CD14-positive monocyte (primary cell): ENCODE measurements around the gene IL18BP. TPM values are rescaled to one million over a fixed set of nuclear protein-coding genes. Genes with fewer than 3 reads are reported as not detected.

Source experiments
- DNase-seq, 3 donors: peaks; one replicate each; pipeline ENCODE4 v3.0.0-alpha.2; 2011 to 2022
- H2AFZ ChIP-seq: 2 replicates; pipeline ENCODE4 v1.6.0; 2012; ENCODE audit warnings: mild to moderate bottlenecking, low read depth, low read length, inconsistent platforms; ENCODE audit not compliant: insufficient read depth, poor library complexity, severe bottlenecking
- H3K27ac ChIP-seq, 2 donors: 1 replicate in 1 of 2; 2 replicates in 1 of 2; pipeline ENCODE4 v1.5.1; 2012 to 2013; ENCODE audit warnings: low read length in 2 of 2, control low read depth in 1 of 2, inconsistent platforms in 1 of 2, low read depth in 1 of 2, mild to moderate bottlenecking in 1 of 2
- H3K27me3 ChIP-seq, 2 donors: one replicate each; pipeline versions ENCODE4 v1.6.0 to v1.6.1; 2011 to 2013; ENCODE audit warnings: low read length in 2 of 2; ENCODE audit not compliant: control insufficient read depth in 2 of 2, insufficient read depth in 2 of 2
- H3K36me3 ChIP-seq, 2 donors: replicated peaks in 1 of 2; 1 replicate in 1 of 2; 2 replicates in 1 of 2; pipeline versions ENCODE4 v1.5.1 to v1.6.1; 2012 to 2013; ENCODE audit warnings: low read length in 2 of 2, control low read depth in 1 of 2, inconsistent platforms in 1 of 2, mild to moderate bottlenecking in 1 of 2; ENCODE audit not compliant: insufficient read depth in 2 of 2, control insufficient read depth in 1 of 2
- H3K4me1 ChIP-seq, 2 donors: 1 replicate in 1 of 2; 2 replicates in 1 of 2; pipeline versions ENCODE4 v1.5.1 to v1.6.1; 2012 to 2013; ENCODE audit warnings: low read length in 2 of 2, control low read depth in 1 of 2, inconsistent platforms in 1 of 2, mild to moderate bottlenecking in 1 of 2, moderate library complexity in 1 of 2; ENCODE audit not compliant: insufficient read depth in 2 of 2, control insufficient read depth in 1 of 2
- H3K4me2 ChIP-seq: replicated peaks from 2 replicates; pipeline ENCODE3; 2012; ENCODE audit warnings: low read length, moderate library complexity, mild to moderate bottlenecking; ENCODE audit not compliant: poor library complexity, severe bottlenecking; ENCODE audit errors: extremely low read depth
- H3K4me3 ChIP-seq, 3 experiments: fragments of 200-600 bp in 1 of 3; sonication (generic) in 1 of 3; replicated peaks in 1 of 3; 1 replicate in 2 of 3; 2 replicates in 1 of 3; pipeline ENCODE4 v1.5.1; 2011 to 2013; ENCODE audit warnings: low read length in 3 of 3, mild to moderate bottlenecking in 3 of 3, control low read depth in 2 of 3, low read depth in 2 of 3, inconsistent platforms in 1 of 3, moderate library complexity in 1 of 3
- H3K79me2 ChIP-seq: 2 replicates; pipeline ENCODE4 v1.6.0; 2012; ENCODE audit warnings: mild to moderate bottlenecking, control low read depth, inconsistent platforms, low read length, moderate library complexity; ENCODE audit not compliant: insufficient read depth
- H3K9ac ChIP-seq: 2 replicates; pipeline ENCODE4 v1.6.0; 2017; ENCODE audit warnings: low read length, mild to moderate bottlenecking; ENCODE audit not compliant: insufficient read depth, poor library complexity, severe bottlenecking
- H3K9me3 ChIP-seq, 2 donors: replicated peaks in 1 of 2; 1 replicate in 1 of 2; 2 replicates in 1 of 2; pipeline versions ENCODE4 v1.5.1 to v1.6.1; 2012 to 2013; ENCODE audit warnings: low read length in 2 of 2, control low read depth in 1 of 2; ENCODE audit not compliant: control insufficient read depth in 1 of 2, insufficient read depth in 1 of 2
- H4K20me1 ChIP-seq: 2 replicates; pipeline ENCODE4 v1.6.0; 2012; ENCODE audit warnings: mild to moderate bottlenecking, low read length, control low read depth, moderate library complexity; ENCODE audit not compliant: insufficient read depth
- H3K27ac Mint-ChIP-seq, 7 donors: one replicate each; pipeline ENCODE4 v1.8.0; 2020; ENCODE audit warnings: mild to moderate bottlenecking in 7 of 7, mixed read lengths in 7 of 7, moderate library complexity in 6 of 7, inconsistent platforms in 2 of 7
- H3K27me3 Mint-ChIP-seq, 3 donors: one replicate each; pipeline ENCODE4 v1.8.0; 2021 to 2022; ENCODE audit warnings: low read depth in 3 of 3, mild to moderate bottlenecking in 3 of 3, mixed read lengths in 3 of 3, moderate library complexity in 3 of 3, inconsistent platforms in 1 of 3
- H3K36me3 Mint-ChIP-seq, 2 donors: one replicate each; pipeline ENCODE4 v1.8.0; 2020; ENCODE audit warnings: mixed read lengths in 2 of 2, inconsistent platforms in 1 of 2, mild to moderate bottlenecking in 1 of 2
- H3K4me1 Mint-ChIP-seq: one replicate; pipeline ENCODE4 v1.8.0; 2020; ENCODE audit warnings: mild to moderate bottlenecking, mixed read lengths
- H3K4me3 Mint-ChIP-seq, 2 donors: one replicate each; pipeline ENCODE4 v1.8.0; 2020; ENCODE audit warnings: mild to moderate bottlenecking in 2 of 2, mixed read lengths in 2 of 2, moderate library complexity in 1 of 2
- H3K9me3 Mint-ChIP-seq, 7 donors: one replicate each; pipeline ENCODE4 v1.8.0; 2020 to 2022; ENCODE audit warnings: mixed read lengths in 7 of 7, mild to moderate bottlenecking in 6 of 7, moderate library complexity in 6 of 7, inconsistent platforms in 2 of 7
- WGBS: methylation state at CpG from one replicate; pipeline ENCODE4 v1.1.5; 2013; ENCODE audit warnings: missing lambda C conversion rate; ENCODE audit not compliant: insufficient coverage; 5-methylcytosine and 5-hydroxymethylcytosine counted together
- intact Hi-C, 2 donors: fragments of 100-400 bp; cut with micrococcal nuclease; formaldehyde crosslinking; loops; one replicate each; pipeline versions ENCODE4 v1.15.0 to v1.15.1; 2023
- polyA plus RNA-seq, 3 donors: library from polyadenylated mRNA; depleted of rRNA in 1 of 3; unstranded in 2 of 3; stranded (reverse) in 1 of 3; fragments of 300-500 nt in 2 of 3; fragments of >200 nt in 1 of 3; fragmentation: Illumina TruSeq in 2 of 3; gene quantifications; 1 replicate in 2 of 3; 2 replicates in 1 of 3; pipeline ENCODE4 v1.2.3, GENCODE V29; 2012 to 2021
- TF ChIP-seq, protein P1 (sequence below): fragments of 200-600 bp; IDR thresholded peaks from one replicate; pipeline ENCODE4 v1.8.0; 2022; ENCODE audit warnings: antibody characterized with exemption, mild to moderate bottlenecking

Gene IL18BP
- polyA plus RNA-seq, 3 donors: 7.4 to 32.3 (median 8.3) TPM

DNA sequence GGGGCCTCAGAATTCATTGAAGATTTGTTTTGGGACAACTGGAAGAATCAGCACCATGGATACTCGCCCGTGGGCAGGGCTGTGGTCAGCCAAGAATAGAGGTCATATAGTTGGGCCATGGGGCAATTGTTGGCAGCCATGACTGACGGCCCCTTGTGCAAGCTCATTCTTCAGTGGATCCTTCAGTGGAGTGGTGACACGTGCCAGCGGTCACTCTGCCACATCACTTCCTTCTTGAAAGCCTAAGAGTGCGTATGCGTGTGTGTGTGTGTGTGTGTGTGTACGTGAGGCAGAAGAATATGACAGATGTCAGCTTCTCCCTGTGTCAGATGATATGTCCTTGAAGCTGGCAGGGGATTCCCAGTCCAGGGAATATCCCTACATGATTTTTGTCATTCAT lies 1.8 kb upstream of the IL18BP start:
- no peaks in the 10 kb centered on the region for H3K27me3 ChIP-seq
- intact Hi-C loops: no loop called here
- H3K36me3 ChIP-seq: peaks cover 14 to 23% of the 10 kb centered on the region in 2 donors
- H3K4me1 Mint-ChIP-seq: peaks cover 54% of the 10 kb centered on the region
- H3K9me3 ChIP-seq: no peaks in the 10 kb centered on the region
- peak overlapping the region; percentile 27 for H3K9ac ChIP-seq
- 20% methylated on average over 3 of the region's 8 CpGs for WGBS
- H3K4me1 ChIP-seq: peaks cover 51 to 56% of the 10 kb centered on the region in 2 donors
- H4K20me1 ChIP-seq: peaks cover 3% of the 10 kb centered on the region
- H3K9me3 Mint-ChIP-seq: peaks cover 0 to 4% (median 0%) of the 10 kb centered on the region in 7 donors
- H2AFZ ChIP-seq: no peak overlapping the region
- peak overlapping the region; percentile 86 to 94 for H3K27ac ChIP-seq
- no peak overlapping the region for H3K4me3 ChIP-seq
- H3K79me2 ChIP-seq: no peaks in the 10 kb centered on the region
- peaks cover 44 to 52% of the 10 kb centered on the region in 2 donors for H3K36me3 Mint-ChIP-seq
- TF ChIP-seq, protein P1, sequence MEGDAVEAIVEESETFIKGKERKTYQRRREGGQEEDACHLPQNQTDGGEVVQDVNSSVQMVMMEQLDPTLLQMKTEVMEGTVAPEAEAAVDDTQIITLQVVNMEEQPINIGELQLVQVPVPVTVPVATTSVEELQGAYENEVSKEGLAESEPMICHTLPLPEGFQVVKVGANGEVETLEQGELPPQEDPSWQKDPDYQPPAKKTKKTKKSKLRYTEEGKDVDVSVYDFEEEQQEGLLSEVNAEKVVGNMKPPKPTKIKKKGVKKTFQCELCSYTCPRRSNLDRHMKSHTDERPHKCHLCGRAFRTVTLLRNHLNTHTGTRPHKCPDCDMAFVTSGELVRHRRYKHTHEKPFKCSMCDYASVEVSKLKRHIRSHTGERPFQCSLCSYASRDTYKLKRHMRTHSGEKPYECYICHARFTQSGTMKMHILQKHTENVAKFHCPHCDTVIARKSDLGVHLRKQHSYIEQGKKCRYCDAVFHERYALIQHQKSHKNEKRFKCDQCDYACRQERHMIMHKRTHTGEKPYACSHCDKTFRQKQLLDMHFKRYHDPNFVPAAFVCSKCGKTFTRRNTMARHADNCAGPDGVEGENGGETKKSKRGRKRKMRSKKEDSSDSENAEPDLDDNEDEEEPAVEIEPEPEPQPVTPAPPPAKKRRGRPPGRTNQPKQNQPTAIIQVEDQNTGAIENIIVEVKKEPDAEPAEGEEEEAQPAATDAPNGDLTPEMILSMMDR: no peak
- DNase-seq: peak; percentile 97 to 100 (median 97)
- no peak overlapping the region for H3K4me2 ChIP-seq
- H3K27ac Mint-ChIP-seq: peak overlapping the region; percentile 96 to 99 (median 98)
- peaks cover 0 to 4% (median 3%) of the 10 kb centered on the region in 3 donors for H3K27me3 Mint-ChIP-seq
- no peak overlapping the region for H3K4me3 Mint-ChIP-seq

DNA sequence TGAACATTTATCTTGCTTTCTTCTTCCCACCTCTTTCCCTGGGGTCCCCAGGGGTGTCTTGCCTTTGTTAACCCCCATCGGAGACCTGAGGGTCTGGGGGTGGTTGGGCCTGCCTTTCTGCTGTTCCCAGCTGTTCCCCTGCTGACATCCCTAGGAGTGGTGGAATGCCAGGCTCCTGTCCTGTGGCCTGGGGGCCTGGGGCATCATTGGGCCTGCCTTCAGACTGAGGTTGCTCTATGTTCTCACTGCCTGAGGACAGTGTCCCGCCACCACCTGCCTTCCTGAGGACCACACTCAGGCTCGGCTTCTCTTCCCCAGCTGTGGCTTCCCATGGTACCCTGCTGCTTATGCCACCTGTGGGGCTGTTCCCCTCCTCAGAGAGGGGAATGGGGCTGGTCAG lies 1.1 kb upstream of the IL18BP start:
- peaks cover 0 to 4% (median 0%) of the 10 kb centered on the region in 7 donors for H3K9me3 Mint-ChIP-seq
- Histone ChIP-seq H3K79me2 (no peaks in the 10 kb centered on the region), H2AFZ (no peak overlapping the region), H3K4me1 (peaks cover 45 to 49% of the 10 kb centered on the region in 2 donors), H3K36me3 (peaks cover 20 to 30% of the 10 kb centered on the region in 2 donors), H3K4me2 (no peak overlapping the region), H3K27ac (peak overlapping the region; percentile 86 to 94), H3K4me3 (no peak overlapping the region), H3K9ac (peak overlapping the region; percentile 27), H3K9me3 (no peaks in the 10 kb centered on the region), H4K20me1 (peaks cover 8% of the 10 kb centered on the region), H3K27me3 (no peaks in the 10 kb centered on the region)
- H3K4me3 Mint-ChIP-seq: no peak overlapping the region
- peak overlapping the region; percentile 96 to 99 (median 98) for H3K27ac Mint-ChIP-seq
- peaks cover 0 to 4% (median 3%) of the 10 kb centered on the region in 3 donors for H3K27me3 Mint-ChIP-seq
- WGBS: 95% methylated on average over 3 of the region's 3 CpGs
- H3K4me1 Mint-ChIP-seq: peaks cover 48% of the 10 kb centered on the region
- intact Hi-C loops: no loop called here
- DNase-seq: no peak
- peaks cover 51 to 58% of the 10 kb centered on the region in 2 donors for H3K36me3 Mint-ChIP-seq
- TF ChIP-seq, protein P1: no peak
